ENCODE results near the gene FOXP3.

DNA sequence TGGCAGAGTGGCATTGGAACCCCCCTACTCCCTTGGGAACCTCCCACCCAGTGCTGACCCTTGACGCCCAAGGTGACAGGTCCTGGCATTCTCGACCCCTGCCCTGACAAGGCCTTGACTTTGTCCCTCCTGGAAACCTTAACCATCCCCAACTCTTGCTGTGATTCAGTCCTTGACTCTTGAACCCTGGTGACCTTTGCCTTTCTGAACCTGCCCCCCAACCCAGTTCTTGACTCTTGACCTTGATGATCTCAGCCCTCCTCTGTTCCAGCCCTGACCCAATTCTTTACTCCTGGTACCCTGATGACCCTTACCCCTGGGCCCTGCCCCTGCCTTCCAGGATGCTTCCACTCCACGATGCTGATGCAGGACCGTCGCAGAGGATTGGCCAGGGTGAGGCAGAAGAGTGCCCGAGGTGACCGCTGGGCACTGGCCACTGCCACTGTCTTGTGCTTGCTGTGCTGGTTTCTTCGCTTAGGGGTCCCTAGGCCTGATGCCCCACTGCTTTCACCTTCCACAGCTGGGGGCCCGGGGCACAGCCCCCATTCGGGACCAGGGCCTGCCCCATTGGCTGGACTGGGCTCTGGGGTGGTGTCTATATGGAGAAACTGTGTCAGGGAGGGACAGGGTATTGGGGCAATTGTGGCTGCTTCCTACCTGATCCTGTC is 33.0 kb downstream of the FOXP3 start:
- no peak for TF ChIP-seq POLR2A (IDR thresholded peaks at IDR 0.05; ENCODE audit: low read depth, low read length)
- no peak for TF ChIP-seq TAF1 (IDR thresholded peaks at IDR 0.05; ENCODE audit: borderline replicate concordance, low read depth, low read length)
- TF ChIP-seq POLR2AphosphoS5 (IDR thresholded peaks at IDR 0.05; ENCODE audit: low read depth, low read length): no peak
